ENCODE results near the gene UBR3. TPM values are rescaled to one million over a fixed set of nuclear protein-coding genes. Genes with fewer than 3 reads are reported as not detected.
"Not testable (repeated sequence)": the region's sequence is repeated elsewhere in the genome, so short reads cannot be mapped to it uniquely, and the experiment has no call there.

The UBR3 gene
- total RNA-seq, 1 experiment from 2014 or later, result 21.9 TPM

- intact Hi-C loops (cut with micrococcal nuclease; ENCODE audit: unreplicated experiment), result no loop called here
- no peaks in the 10 kb centered on the region for H3K9me3 ChIP-seq (ENCODE audit: insufficient read depth, low read depth)
- H4K20me1 ChIP-seq (ENCODE audit: insufficient read depth), result no peaks in the 10 kb centered on the region
- H3K27me3 ChIP-seq (ENCODE audit: insufficient read depth, low read depth), result no peaks in the 10 kb centered on the region
- ChIA-PET POLR2A (ENCODE audit: unreplicated experiment) (no interaction called here), CTCF (no interaction called here)
- no peak for TF ChIP-seq EZH2 (IDR thresholded peaks at IDR 0.05; ENCODE audit: low read depth)
- TF ChIP-seq CTCF (conservative IDR thresholded peaks at IDR 0.05), result no peak
- no peak for DNase-seq
- H2AFZ ChIP-seq, result no peak overlapping the region
- no peak overlapping the region for H3K4me2 ChIP-seq
- no peak overlapping the region for H3K27ac ChIP-seq
- no peaks in the 10 kb centered on the region for H3F3A ChIP-seq (ENCODE audit: insufficient read depth, low read depth)
- no peaks in the 10 kb centered on the region; the same call in 1 of the 2 replicates for H3K79me2 ChIP-seq (ENCODE audit: low read depth)
- H3K36me3 ChIP-seq (ENCODE audit: low read depth), result no peaks in the 10 kb centered on the region
- no TSS peak for BruUV-seq (replicated peaks)
- H3K4me1 ChIP-seq (replicated peaks; ENCODE audit: insufficient read depth), result no peaks in the 10 kb centered on the region
- H3K4me3 ChIP-seq, result no peak overlapping the region
- no peaks in the 10 kb centered on the region for H3K9me2 ChIP-seq (ENCODE audit: insufficient read depth)
Measured at GRCh38 chr2:169865492-169865891, 38.2 kb downstream of the UBR3 start.

GRCh38 chr2:169866230-169866629, 39.0 kb downstream of the UBR3 start:
- intact Hi-C loops (cut with micrococcal nuclease; ENCODE audit: unreplicated experiment); CTCF ChIA-PET; H3K36me3 ChIP-seq (ENCODE audit: low read depth); BruUV-seq (replicated peaks); H3K4me3 ChIP-seq; H2AFZ ChIP-seq; DNase-seq; H4K20me1 ChIP-seq (ENCODE audit: insufficient read depth); H3K27me3 ChIP-seq (ENCODE audit: insufficient read depth, low read depth); H3F3A ChIP-seq (ENCODE audit: insufficient read depth, low read depth); H3K27ac ChIP-seq; H3K79me2 ChIP-seq (ENCODE audit: low read depth); H3K4me2 ChIP-seq; H3K9me2 ChIP-seq (ENCODE audit: insufficient read depth); H3K4me1 ChIP-seq (replicated peaks; ENCODE audit: insufficient read depth); H3K9me3 ChIP-seq (ENCODE audit: insufficient read depth, low read depth); POLR2A ChIA-PET (ENCODE audit: unreplicated experiment): not testable (repeated sequence)

- Histone ChIP-seq H3K4me3 (no peak overlapping the region), H3K27ac (no peak overlapping the region), H2AFZ (no peak overlapping the region), H3K9me2 (ENCODE audit: insufficient read depth) (no peaks in the 10 kb centered on the region), H3K4me1 (replicated peaks; ENCODE audit: insufficient read depth) (no peaks in the 10 kb centered on the region), H3K79me2 (ENCODE audit: low read depth) (no peaks in the 10 kb centered on the region; the same call in 1 of the 2 replicates), H3K36me3 (ENCODE audit: low read depth) (no peaks in the 10 kb centered on the region), H3K27me3 (ENCODE audit: insufficient read depth, low read depth) (no peaks in the 10 kb centered on the region), H4K20me1 (ENCODE audit: insufficient read depth) (no peaks in the 10 kb centered on the region), H3F3A (ENCODE audit: insufficient read depth, low read depth) (no peaks in the 10 kb centered on the region), H3K4me2 (no peak overlapping the region), H3K9me3 (ENCODE audit: insufficient read depth, low read depth) (no peaks in the 10 kb centered on the region)
- intact Hi-C loops (cut with micrococcal nuclease; ENCODE audit: unreplicated experiment), result no loop called here
- TF ChIP-seq CTCF (conservative IDR thresholded peaks at IDR 0.05) (no peak), EZH2 (IDR thresholded peaks at IDR 0.05; ENCODE audit: low read depth) (no peak)
- DNase-seq, result no peak
- CTCF ChIA-PET, result no interaction called here
- no TSS peak for BruUV-seq (replicated peaks)
- POLR2A ChIA-PET (ENCODE audit: unreplicated experiment), result no interaction called here
Measured at GRCh38 chr2:169867579-169867978, 40.3 kb downstream of the UBR3 start.

- Histone ChIP-seq H3K4me2 (no peak overlapping the region), H3K27me3 (ENCODE audit: insufficient read depth, low read depth) (no peaks in the 10 kb centered on the region), H3K27ac (no peak overlapping the region), H4K20me1 (ENCODE audit: insufficient read depth) (no peaks in the 10 kb centered on the region), H3K4me1 (replicated peaks; ENCODE audit: insufficient read depth) (no peaks in the 10 kb centered on the region), H3K9me3 (ENCODE audit: insufficient read depth, low read depth) (no peaks in the 10 kb centered on the region), H3F3A (ENCODE audit: insufficient read depth, low read depth) (no peaks in the 10 kb centered on the region), H3K4me3 (no peak overlapping the region), H2AFZ (no peak overlapping the region), H3K9me2 (ENCODE audit: insufficient read depth) (no peaks in the 10 kb centered on the region), H3K36me3 (ENCODE audit: low read depth) (no peaks in the 10 kb centered on the region), H3K79me2 (ENCODE audit: low read depth) (no peaks in the 10 kb centered on the region; the same call in 1 of the 2 replicates)
- intact Hi-C loops (cut with micrococcal nuclease; ENCODE audit: unreplicated experiment), result no loop called here
- TF ChIP-seq CTCF (conservative IDR thresholded peaks at IDR 0.05) (no peak), EZH2 (IDR thresholded peaks at IDR 0.05; ENCODE audit: low read depth) (no peak)
- ChIA-PET CTCF (no interaction called here), POLR2A (ENCODE audit: unreplicated experiment) (interaction anchor here (0.6 kb wide), 1 partner anchor 1090 kb away, joined by 4 read pairs; no protein-coding TSS in a partner anchor)
- DNase-seq, result no peak
- no TSS peak for BruUV-seq (replicated peaks)
Measured at GRCh38 chr2:169868951-169869350, 41.7 kb downstream of the UBR3 start.

GRCh38 chr2:169871369-169871768, 44.1 kb downstream of the UBR3 start:
- H3K79me2 ChIP-seq (ENCODE audit: low read depth); H3K9me2 ChIP-seq (ENCODE audit: insufficient read depth); H3K4me1 ChIP-seq (replicated peaks; ENCODE audit: insufficient read depth); H3K27ac ChIP-seq; H3K36me3 ChIP-seq (ENCODE audit: low read depth); intact Hi-C loops (cut with micrococcal nuclease; ENCODE audit: unreplicated experiment); BruUV-seq (replicated peaks); POLR2A ChIA-PET (ENCODE audit: unreplicated experiment); DNase-seq; H3K27me3 ChIP-seq (ENCODE audit: insufficient read depth, low read depth); H2AFZ ChIP-seq; H3K9me3 ChIP-seq (ENCODE audit: insufficient read depth, low read depth); H4K20me1 ChIP-seq (ENCODE audit: insufficient read depth); H3F3A ChIP-seq (ENCODE audit: insufficient read depth, low read depth); H3K4me2 ChIP-seq; H3K4me3 ChIP-seq: not testable (repeated sequence)
- CTCF ChIA-PET, result interaction anchor here (0.6 kb wide), 1 partner anchor 51 kb away, joined by 7 read pairs; no protein-coding TSS in a partner anchor
